GM12891 (cell line): ENCODE data around the gene CEP170.
"Not testable (repeated sequence)": the region's sequence is repeated elsewhere in the genome, so short reads cannot be mapped to it uniquely, and the experiment has no call there.

ENCODE experiments used
- POLR2A ChIP-seq: IDR thresholded peaks from 2 replicates; pipeline ENCODE4 v1.6.1; 2011; ENCODE audit warnings: low read depth, low read length, control low read depth
- POLR2AphosphoS5 ChIP-seq: IDR thresholded peaks from 2 replicates; pipeline ENCODE4 v1.6.1; 2011; ENCODE audit warnings: low read depth, low read length, control low read depth
- POU2F2 ChIP-seq: IDR thresholded peaks from 2 replicates; pipeline ENCODE4 v1.6.1; 2011; ENCODE audit warnings: low read depth, mild to moderate bottlenecking, control low read depth, low read length, moderate library complexity
- SPI1 ChIP-seq: IDR thresholded peaks from 2 replicates; pipeline ENCODE4 v1.6.1; 2011; ENCODE audit warnings: low read depth, low read length, control low read depth

DNA sequence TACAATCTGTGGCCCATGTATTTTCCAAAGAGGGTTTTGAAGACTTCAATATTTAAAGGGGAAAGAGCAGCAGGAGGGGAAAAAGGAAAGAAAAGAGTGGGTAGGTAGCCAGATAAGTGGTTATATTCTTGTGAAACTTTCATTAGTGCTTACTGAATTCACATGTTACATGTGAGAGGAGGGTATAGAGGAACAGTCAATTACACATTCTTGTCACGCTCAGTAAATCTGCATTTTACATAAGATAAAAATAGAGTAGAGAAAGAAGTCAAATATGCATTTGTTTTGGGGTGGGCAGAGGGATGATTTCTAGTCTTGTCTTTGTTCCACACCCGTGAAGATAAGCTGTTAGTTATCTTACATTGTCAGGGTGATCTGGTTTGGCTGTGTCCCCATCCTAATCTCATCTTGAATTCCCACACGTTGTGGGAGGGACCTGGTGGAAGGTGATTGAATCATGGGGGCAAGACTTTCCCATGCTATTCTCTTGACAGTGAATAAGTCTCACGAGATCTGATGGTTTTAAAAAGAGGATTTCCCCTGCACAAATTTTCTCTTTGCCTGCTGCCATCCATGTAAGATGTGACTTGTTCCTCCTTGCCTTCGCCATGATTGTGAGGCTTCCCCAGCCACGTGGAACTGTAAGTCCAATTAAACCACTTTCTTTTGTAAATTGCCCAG is 149.3 kb downstream of the CEP170 start:
- TF ChIP-seq POLR2AphosphoS5, POLR2A, SPI1, POU2F2: not testable (repeated sequence)
